LNCAP (cell line): ENCODE data around the gene DMRT1.

Source experiments
- CTCF ChIP-seq: fragments of 450-650 bp; IDR thresholded peaks from 2 replicates; pipeline ENCODE4 v1.5.1; 2017; ENCODE audit warnings: mild to moderate bottlenecking

The DMRT1 gene

DNA sequence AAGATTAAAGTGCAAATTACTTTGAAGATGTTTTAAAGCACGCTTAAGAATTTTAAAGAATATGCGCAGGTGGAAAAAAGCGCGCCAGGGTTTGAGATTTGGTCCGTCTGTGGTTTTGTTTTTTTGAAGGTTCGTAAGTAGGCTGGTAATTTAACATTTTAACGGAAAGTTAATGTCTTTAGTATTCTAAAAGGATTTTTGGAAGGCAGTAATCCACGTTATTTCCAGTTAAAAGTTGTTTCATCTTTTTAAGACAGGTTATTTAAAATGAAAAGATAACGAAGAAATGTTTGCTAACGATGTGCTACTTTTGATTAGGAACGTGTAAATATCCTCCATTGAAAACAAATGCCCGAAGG is 1.9 kb downstream of the DMRT1 start:
- TF ChIP-seq CTCF: no peak

DNA sequence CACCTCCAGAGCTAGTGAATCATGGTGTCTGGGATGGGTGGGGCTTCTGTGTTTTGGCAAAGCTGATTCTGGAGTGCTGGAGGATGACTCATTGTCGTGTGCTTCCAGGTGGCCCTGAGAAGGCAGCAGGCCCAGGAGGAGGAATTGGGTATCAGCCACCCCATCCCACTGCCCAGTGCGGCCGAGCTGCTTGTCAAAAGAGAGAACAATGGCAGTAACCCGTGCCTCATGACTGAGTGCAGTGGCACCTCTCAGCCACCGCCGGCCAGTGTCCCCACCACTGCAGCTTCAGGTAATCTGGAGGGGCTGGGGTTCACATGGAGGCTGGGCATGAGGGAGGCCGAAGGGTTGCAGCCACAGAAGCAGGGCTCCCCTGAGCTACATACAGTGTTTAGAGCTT is 5.4 kb downstream of the DMRT1 start:
- TF ChIP-seq CTCF: no peak

DNA sequence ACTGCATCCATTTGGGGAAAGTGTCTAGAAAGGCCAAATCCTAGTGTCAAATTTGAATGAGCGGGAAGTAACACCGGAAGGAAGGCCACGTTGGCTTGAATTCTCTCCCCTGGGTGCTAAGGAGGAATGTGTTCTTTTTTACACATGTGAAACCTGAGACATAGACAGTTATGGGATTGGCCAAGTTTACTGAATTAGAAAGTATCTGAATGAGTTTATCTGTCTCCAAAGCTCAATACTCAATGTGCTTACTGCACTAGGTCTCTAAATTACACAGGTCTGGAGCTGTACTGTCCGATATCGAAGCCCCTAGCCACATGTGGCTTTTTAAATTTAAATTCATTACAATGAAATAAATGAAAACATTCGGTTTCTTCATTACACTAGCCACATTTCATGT is 6.0 kb downstream of the DMRT1 start:
- TF ChIP-seq CTCF: no peak

DNA sequence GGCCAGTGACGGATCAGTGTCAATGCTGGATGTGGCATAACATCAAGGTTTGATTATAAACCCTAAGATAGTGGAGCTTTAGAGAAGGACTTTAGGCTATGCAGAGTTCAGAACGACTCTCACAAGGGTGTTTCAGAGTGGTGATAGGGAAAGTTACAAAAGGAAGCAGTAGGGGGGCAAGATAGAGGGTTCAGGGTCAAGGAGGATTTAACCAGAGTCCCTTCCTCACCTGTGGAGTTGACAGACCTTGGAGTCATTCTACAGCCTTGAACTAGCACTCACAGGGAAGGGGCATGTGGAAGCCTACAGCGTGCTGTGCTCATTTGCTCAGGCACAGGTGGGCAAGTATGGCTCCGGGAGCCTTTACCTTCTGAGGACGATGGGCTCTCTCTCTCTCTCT is 7.9 kb downstream of the DMRT1 start:
- no peak for TF ChIP-seq CTCF

GRCh38 chr9:852539-852938 is 11.0 kb downstream of the DMRT1 start:
- TF ChIP-seq CTCF: no peak

- TF ChIP-seq CTCF: no peak
These were observed 17.8 kb downstream of the DMRT1 start for GRCh38 chr9:859251-859650.

DNA sequence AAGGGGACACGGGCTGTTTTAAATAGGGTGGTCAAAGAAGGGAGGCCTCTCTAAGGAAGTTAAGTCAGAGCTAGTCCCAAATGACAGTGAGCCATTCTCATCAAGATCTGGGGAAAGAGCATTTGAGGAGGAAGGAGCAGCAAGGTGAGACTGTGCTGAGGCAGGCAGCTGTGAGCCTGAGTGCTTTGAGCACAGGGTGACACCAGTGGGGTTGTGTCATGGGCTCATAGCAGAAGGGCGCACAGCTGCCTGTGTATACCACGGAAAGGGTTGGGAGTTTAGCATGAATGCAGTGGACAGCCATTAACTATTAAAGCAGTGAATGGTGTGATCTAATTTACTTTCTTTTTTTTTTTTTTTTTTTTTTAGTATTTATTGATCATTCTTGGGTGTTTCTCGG is 19.2 kb downstream of the DMRT1 start:
- no peak for TF ChIP-seq CTCF

DNA sequence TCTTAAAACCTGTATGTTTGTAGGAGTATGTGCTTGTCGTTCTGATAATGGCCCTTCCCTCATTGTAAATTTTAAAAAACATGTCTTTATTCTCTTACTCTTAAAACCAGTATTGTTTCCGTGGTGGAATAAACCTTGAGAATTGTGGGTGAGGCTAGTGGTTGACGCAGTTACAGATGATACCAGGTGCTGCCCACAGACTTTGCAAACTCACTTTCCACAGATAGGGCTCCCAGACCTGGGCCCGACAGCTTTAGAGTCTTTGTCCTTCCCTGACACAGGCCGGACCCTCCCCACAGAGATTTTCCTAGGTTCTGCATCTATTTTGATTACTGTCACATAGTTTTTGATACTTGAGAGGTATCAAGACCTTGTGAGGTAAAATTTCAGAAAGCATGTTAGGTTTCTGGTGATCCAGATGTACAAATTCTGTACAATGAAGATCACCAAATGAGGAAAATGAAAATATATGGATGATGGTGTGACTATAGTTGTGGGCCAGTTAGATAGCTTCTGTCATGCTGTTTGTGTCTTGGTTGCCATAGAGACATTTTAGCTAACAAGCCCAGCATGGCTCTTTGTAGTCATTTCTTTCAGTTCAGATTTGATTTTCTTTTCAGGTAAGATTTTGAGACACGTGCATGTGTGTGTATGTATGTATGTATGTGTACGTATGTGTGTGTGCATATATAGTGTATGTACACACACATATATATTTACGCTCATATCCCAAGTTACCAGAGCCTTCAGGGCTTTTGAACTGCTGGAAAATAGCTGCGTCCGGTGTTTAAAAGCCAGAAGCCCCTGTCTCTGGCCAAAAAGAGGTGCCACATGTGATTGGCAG is 33.8 kb downstream of the DMRT1 start:
- no peak for TF ChIP-seq CTCF
